HG03045 (cell line): ENCODE results near the gene TFPI2.

Experiments
- ATAC-seq: cut with Tn5 transposase; IDR thresholded peaks from one replicate; pipeline ENCODE4 v1.9.1; 2021; ENCODE audit warnings: mild to moderate bottlenecking, moderate library complexity; ENCODE audit not compliant: unreplicated experiment

TFPI2 gene

DNA sequence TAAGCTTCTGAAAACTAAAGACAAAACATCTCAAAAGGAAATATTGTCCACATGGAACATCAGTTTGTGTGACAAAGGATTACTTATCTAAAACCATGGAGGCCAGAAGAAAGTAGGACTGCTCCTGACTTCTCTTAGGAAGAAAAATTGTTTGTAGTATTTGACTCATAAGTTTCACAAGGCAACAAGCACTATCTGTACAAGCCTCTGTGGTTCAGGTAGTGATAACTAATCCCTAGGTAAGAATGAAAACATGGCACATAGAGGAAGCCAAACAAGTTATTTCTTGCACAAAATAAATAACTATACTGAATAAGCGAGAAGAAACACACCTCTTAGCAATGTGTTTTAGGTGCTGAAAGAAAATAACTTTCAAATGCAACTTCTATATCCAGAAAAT is 30.3 kb downstream of the TFPI2 start:
- no peak for ATAC-seq

DNA sequence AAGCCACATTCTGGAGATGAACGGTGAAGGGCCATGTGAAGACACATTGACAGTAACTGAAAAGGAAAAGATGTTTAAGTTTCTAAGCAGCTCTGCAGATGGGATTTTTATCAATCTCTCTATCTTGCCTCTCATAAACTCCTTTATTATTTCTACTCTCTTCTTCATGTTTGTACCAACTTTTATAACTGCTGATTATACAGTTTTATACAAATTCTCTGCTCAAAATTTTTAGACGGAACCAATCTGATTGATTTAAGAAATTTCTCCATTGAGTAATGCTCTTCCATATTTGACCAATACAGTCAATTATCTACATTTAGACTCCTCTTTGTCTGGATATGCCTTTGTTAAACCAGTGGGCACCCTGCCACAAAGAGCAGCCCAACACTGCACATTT is 31.7 kb downstream of the TFPI2 start:
- ATAC-seq = no peak

- no peak for ATAC-seq
Observed at GRCh38 chr7:93856323-93856722, 34.2 kb downstream of the TFPI2 start.

DNA sequence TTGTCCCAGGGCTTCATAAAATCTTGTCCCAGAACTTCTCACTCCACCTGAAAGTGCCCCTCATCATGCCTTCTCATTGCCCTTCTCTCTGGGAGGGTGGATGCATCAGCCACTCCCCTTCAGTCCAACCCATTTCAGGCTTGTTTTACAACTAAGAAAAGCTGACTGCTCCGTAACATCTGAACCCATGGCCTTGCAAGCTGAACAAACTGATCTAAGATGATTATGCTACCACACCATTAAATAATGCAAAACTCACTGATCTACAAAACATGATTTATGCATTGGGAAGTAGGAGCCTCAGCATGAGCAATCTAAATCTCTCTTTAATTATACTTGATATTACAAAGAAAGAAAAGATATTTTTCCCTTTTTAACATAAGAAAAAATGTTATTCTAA is 34.8 kb downstream of the TFPI2 start:
- no peak for ATAC-seq

GRCh38 chr7:93854480-93854879 is 36.1 kb downstream of the TFPI2 start:
- no peak for ATAC-seq

- no peak for ATAC-seq
Observed at GRCh38 chr7:93851536-93851935, 39.0 kb downstream of the TFPI2 start.

GRCh38 chr7:93843260-93843659 is 47.3 kb downstream of the TFPI2 start:
- no peak for ATAC-seq

- ATAC-seq = no peak
Observed at GRCh38 chr7:93838966-93839365, 51.6 kb downstream of the TFPI2 start.

DNA sequence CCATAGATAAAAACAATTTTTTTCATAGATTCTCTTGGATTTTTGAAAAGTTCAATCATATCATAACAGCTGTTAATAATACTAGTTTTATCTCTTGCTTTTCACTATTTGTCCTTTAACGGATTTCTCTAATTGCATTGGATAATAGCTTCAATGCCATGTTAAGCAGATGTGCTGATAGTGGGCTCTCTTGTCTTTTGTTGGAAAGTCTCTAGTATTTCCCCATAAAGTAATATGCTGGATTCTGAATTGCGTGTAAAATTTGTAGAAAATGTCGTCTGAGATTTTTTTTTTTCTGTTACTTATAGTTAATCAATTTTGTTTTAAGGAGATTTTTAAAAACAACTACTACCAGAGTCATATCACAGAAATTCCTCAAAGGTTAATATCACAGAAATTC is 53.3 kb downstream of the TFPI2 start:
- ATAC-seq = no peak

DNA sequence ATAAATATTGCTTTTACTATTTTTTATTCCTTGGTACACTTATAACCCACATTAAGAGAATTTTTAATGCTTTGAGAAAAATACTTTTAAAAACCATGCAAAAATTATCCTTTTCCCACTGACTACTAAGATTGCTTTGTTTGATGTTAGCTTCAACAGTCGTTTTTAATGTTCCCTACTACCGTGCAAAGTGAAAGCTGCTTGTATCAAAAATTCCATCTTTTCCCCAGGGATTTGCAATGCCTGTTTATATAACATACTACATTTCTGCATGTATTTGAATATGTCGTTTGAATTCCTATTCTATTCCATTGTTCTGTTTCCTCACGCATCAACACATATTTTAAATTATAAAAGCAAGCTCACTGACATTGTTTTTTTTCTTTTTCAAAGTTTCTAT is 54.4 kb downstream of the TFPI2 start:
- no peak for ATAC-seq

GRCh38 chr7:93835702-93836101 is 54.9 kb downstream of the TFPI2 start:
- ATAC-seq = no peak
